ENCODE data around the gene MAP3K2. TPM values are rescaled to one million over a fixed set of nuclear protein-coding genes. Genes with fewer than 3 reads are reported as not detected.

MAP3K2 gene
- total and polyA plus RNA-seq, 2 of the 8 experiments (the other 6 are each of a cell fraction or from before 2014, with no cell fraction given), result 2.0 to 23.2 TPM

DNA sequence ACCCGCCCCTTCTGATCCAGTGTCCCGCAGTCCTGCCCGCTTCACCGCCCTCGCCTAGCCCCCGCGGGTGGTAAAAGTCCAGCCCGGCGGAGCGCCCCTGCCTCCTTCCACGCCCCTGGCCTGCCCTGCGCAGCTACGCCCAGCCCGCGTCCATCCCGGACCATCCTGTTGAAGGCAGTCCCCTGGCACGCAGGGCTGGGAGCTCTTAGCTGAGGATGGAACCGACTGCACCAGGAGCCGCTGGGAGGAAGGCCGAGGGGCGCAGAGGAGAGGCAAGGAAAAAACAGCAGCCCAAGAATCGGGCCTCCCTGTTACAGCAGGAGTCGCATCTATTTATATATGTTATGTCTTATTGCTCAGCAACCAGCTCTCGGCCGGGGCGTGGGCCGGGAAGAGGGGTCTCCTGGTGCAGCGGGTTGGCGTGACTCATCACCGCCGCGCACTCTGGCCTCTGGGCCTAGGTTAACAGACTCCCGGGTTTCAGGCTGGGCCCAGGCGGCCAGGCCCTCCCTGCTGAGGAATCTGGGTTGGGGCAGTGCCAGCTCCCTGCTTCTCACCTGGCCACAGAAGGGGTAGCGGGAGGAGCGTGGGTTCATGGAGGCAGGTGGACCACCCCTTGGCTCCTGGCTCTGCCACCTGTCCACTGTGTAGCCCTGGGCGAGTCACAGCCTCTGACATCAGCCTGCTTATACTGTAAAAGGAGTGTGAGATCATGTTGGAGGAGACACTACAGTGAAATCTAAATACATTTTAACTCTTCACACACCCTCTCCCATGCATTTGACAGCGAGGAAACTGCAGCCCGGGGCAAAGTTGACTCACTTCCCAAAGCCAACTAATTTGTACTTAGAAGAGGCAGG, 13.4 kb upstream of the MAP3K2 start:
- DNase-seq (ENCODE audit: low read depth in 1 of 2, low spot score in 2 of 2), result no peak
- no peak overlapping the region for H3K56ac ChIP-seq (replicated peaks; ENCODE audit: insufficient read length, low read depth, low read length)
- H2BK5ac ChIP-seq (ENCODE audit: low read depth, low read length), result no peak overlapping the region
- no peak overlapping the region for H3K14ac ChIP-seq (ENCODE audit: insufficient read length)
- ChIA-PET POLR2A (ENCODE audit: partially characterized antibody) (interaction anchor here (0.6 to 1.6 kb wide), 4 partner anchors 10 to 456 kb away, joined by 3 read pairs; no protein-coding TSS in a partner anchor), CTCF (ENCODE audit: partially characterized antibody) (interaction anchor here (0.7 to 7.1 kb wide), 7 partner anchors 11 to 76 kb away, joined by 3 to 60 read pairs (median 7); no protein-coding TSS in a partner anchor)
- no peaks in the 10 kb centered on the region for H3K79me1 ChIP-seq (ENCODE audit: low read depth, low read length)
- peak overlapping the region; percentile 63; the same call in 1 of the 2 replicates for H2BK12ac ChIP-seq (ENCODE audit: low read depth, low read length)
- H3K18ac ChIP-seq (ENCODE audit: extremely low read depth, low read length), result peak overlapping the region; percentile 85
- H3K9me3 ChIP-seq (ENCODE audit: insufficient read depth in 2 of 2, low read depth in 1 of 2, low read length in 1 of 2), result no peaks in the 10 kb centered on the region
- H2BK120ac ChIP-seq (replicated peaks; ENCODE audit: low read depth, low read length), result no peak overlapping the region
- H3K4ac ChIP-seq (replicated peaks; ENCODE audit: insufficient read length, low read depth, low read length), result no peak overlapping the region
- no peak overlapping the region for H2AK5ac ChIP-seq (ENCODE audit: low read depth, low read length)
- 81% methylated on average over 39 of the region's 39 CpGs; no CpG with 5 or more reads in 1 of the 2 experiments for WGBS, 2 experiments (ENCODE audit: extremely low coverage in 1 of 2, insufficient coverage in 1 of 2, insufficient read length in 1 of 2, insufficient replicate concordance in 2 of 2, low coverage in 1 of 2, low lambda C conversion rate in 2 of 2, missing lambda C conversion rate in 1 of 2)
- no peak overlapping the region; the same call in 1 of the 2 replicates for H3K27ac ChIP-seq (ENCODE audit: low read depth, low read length)
- H3K9ac ChIP-seq (replicated peaks in 1 of 4; ENCODE audit: extremely low read depth in 1 of 4, low read depth in 3 of 4, low read length in 3 of 4), result no peak overlapping the region; a peak in 1 of 7 replicates
- peak overlapping the region in 1 of 2 experiments; percentile 43; a peak in 1 of 4 replicates for H3K4me2 ChIP-seq (ENCODE audit: insufficient read depth in 1 of 2, low read depth in 2 of 2, low read length in 2 of 2)
- no peak for FAIRE-seq
- H3K23ac ChIP-seq (ENCODE audit: insufficient read length), result no peak overlapping the region
- no peaks in the 10 kb centered on the region for H4K20me1 ChIP-seq (replicated peaks in 1 of 2; ENCODE audit: control insufficient read depth in 1 of 2, insufficient read depth in 2 of 2, low read length in 2 of 2)
- H3K36me3 ChIP-seq (ENCODE audit: control insufficient read depth in 2 of 4, insufficient read depth in 4 of 4, low read length in 3 of 4), result no peaks in the 10 kb centered on the region
- H2BK20ac ChIP-seq (ENCODE audit: low read length), result no peak overlapping the region
- no peaks in the 10 kb centered on the region for H3K23me2 ChIP-seq (ENCODE audit: low read depth, low read length)
- no peak overlapping the region for H2BK15ac ChIP-seq (ENCODE audit: low read length)
- no peak overlapping the region for H4K5ac ChIP-seq (ENCODE audit: insufficient read length, low read depth, low read length)
- H3K27me3 ChIP-seq (replicated peaks in 1 of 4; ENCODE audit: control insufficient read depth in 3 of 4, extremely low read depth in 1 of 4, insufficient read depth in 3 of 4, low read length in 3 of 4), result no peaks in the 10 kb centered on the region
- peaks cover 0 to 4% (median 2%) of the 10 kb centered on the region in 4 experiments; a peak in 2 of 7 replicates for H3K4me1 ChIP-seq (replicated peaks in 1 of 4; ENCODE audit: control insufficient read depth in 3 of 4, insufficient read depth in 4 of 4, low read length in 3 of 4)
- H4K8ac ChIP-seq (ENCODE audit: extremely low read depth, insufficient read depth, low read length), result peak overlapping the region; percentile 62
- H2AFZ ChIP-seq (ENCODE audit: low read length), result peak overlapping the region; percentile 71; the same call in 1 of the 2 replicates
- H4K91ac ChIP-seq (replicated peaks; ENCODE audit: insufficient read length, low read length), result no peak overlapping the region
- H3K79me2 ChIP-seq (ENCODE audit: control insufficient read depth in 1 of 2, insufficient read depth in 2 of 2, low read length in 2 of 2), result no peaks in the 10 kb centered on the region
- H3K4me3 ChIP-seq (ENCODE audit: extremely low read depth in 1 of 4, insufficient read depth in 2 of 4, low read depth in 3 of 4, low read length in 4 of 4), result no peak overlapping the region
- TF ChIP-seq PHF8 (conservative IDR thresholded peaks at IDR 0.05; ENCODE audit: low read depth, low read length) (no peak), ZNF274 (IDR thresholded peaks at IDR 0.05; ENCODE audit: borderline replicate concordance, extremely low read depth, low read length) (no peak), SIN3A (conservative IDR thresholded peaks at IDR 0.05 in 1 of 2, IDR thresholded peaks at IDR 0.05 in 1 of 2; ENCODE audit: low read depth in 1 of 2, low read length in 2 of 2) (no peak), SP4 (IDR thresholded peaks at IDR 0.05; ENCODE audit: low read length) (no peak), SUZ12 (IDR thresholded peaks at IDR 0.05; ENCODE audit: low read length) (no peak), TAF1 (IDR thresholded peaks at IDR 0.05; ENCODE audit: low read depth, low read length) (no peak), SIX5 (IDR thresholded peaks at IDR 0.05; ENCODE audit: low read depth, low read length) (no peak), JUND (IDR thresholded peaks at IDR 0.05; ENCODE audit: low read length) (no peak), EZH2 (IDR thresholded peaks at IDR 0.05; ENCODE audit: low read depth, low read length, severe bottlenecking) (no peak), USF2 (IDR thresholded peaks at IDR 0.05; ENCODE audit: low read length) (no peak)
